ENCODE results near the gene TRAF4. TPM values are rescaled to one million over a fixed set of nuclear protein-coding genes. Genes with fewer than 3 reads are reported as not detected.

The TRAF4 gene
- total and polyA plus RNA-seq, 2 donors, result 21.2 to 29.3 TPM

- no peak for DNase-seq (ENCODE audit: low read depth in 6 of 9, low spot score in 9 of 9)
- whole genome bisulfite sequencing, result 97% methylated on average over 16 of the region's 16 CpGs
- Histone ChIP-seq H3K9me3 (ENCODE audit: control insufficient read depth in 2 of 2, insufficient read depth in 1 of 2, low read length in 1 of 2) (no peaks in the 10 kb centered on the region), H3K27me3 (ENCODE audit: control insufficient read depth in 2 of 2, insufficient read depth in 1 of 2, low read length in 1 of 2) (no peaks in the 10 kb centered on the region), H3K36me3 (ENCODE audit: control insufficient read depth in 2 of 2, insufficient read depth in 2 of 2, low read length in 1 of 2) (peaks cover 57 to 69% of the 10 kb centered on the region in 2 donors), H3K4me1 (ENCODE audit: control insufficient read depth in 2 of 2, insufficient read depth in 2 of 2, low read length in 2 of 2) (no peaks in the 10 kb centered on the region), H3K27ac (ENCODE audit: low read depth in 1 of 2, low read length in 1 of 2) (no peak overlapping the region), H3K4me3 (ENCODE audit: low read length in 2 of 2) (no peak overlapping the region)
Measured at GRCh38 chr17:28703552-28704218, 40.1 kb upstream of the TRAF4 start.

GRCh38 chr17:28704219-28704858, 39.5 kb upstream of the TRAF4 start:
- no peaks in the 10 kb centered on the region for H3K9me3 ChIP-seq (ENCODE audit: control insufficient read depth in 2 of 2, insufficient read depth in 1 of 2, low read length in 1 of 2)
- DNase-seq (ENCODE audit: low read depth in 6 of 9, low spot score in 9 of 9), result no peak
- no peaks in the 10 kb centered on the region for H3K27me3 ChIP-seq (ENCODE audit: control insufficient read depth in 2 of 2, insufficient read depth in 1 of 2, low read length in 1 of 2)
- no peak overlapping the region for H3K27ac ChIP-seq (ENCODE audit: low read depth in 1 of 2, low read length in 1 of 2)
- no peak overlapping the region for H3K4me3 ChIP-seq (ENCODE audit: low read length in 2 of 2)
- no peaks in the 10 kb centered on the region for H3K4me1 ChIP-seq (ENCODE audit: control insufficient read depth in 2 of 2, insufficient read depth in 2 of 2, low read length in 2 of 2)
- WGBS, result 98% methylated on average over 14 of the region's 14 CpGs
- peaks cover 51 to 63% of the 10 kb centered on the region in 2 donors for H3K36me3 ChIP-seq (ENCODE audit: control insufficient read depth in 2 of 2, insufficient read depth in 2 of 2, low read length in 1 of 2)

- no peak overlapping the region for H3K27ac ChIP-seq (ENCODE audit: low read depth in 1 of 2, low read length in 1 of 2)
- H3K27me3 ChIP-seq (ENCODE audit: control insufficient read depth in 2 of 2, insufficient read depth in 1 of 2, low read length in 1 of 2), result no peaks in the 10 kb centered on the region
- peaks cover 42 to 54% of the 10 kb centered on the region in 2 donors for H3K36me3 ChIP-seq (ENCODE audit: control insufficient read depth in 2 of 2, insufficient read depth in 2 of 2, low read length in 1 of 2)
- peaks cover 0 to 3% of the 10 kb centered on the region in 2 donors for H3K4me1 ChIP-seq (ENCODE audit: control insufficient read depth in 2 of 2, insufficient read depth in 2 of 2, low read length in 2 of 2)
- no peaks in the 10 kb centered on the region for H3K9me3 ChIP-seq (ENCODE audit: control insufficient read depth in 2 of 2, insufficient read depth in 1 of 2, low read length in 1 of 2)
- WGBS, result 96% methylated on average over 5 of the region's 5 CpGs
- no peak for DNase-seq (ENCODE audit: low read depth in 6 of 9, low spot score in 9 of 9)
- no peak overlapping the region for H3K4me3 ChIP-seq (ENCODE audit: low read length in 2 of 2)
Measured at GRCh38 chr17:28705074-28705659, 38.6 kb upstream of the TRAF4 start.

GRCh38 chr17:28705728-28706334, 38.0 kb upstream of the TRAF4 start:
- no peak overlapping the region for H3K4me3 ChIP-seq (ENCODE audit: low read length in 2 of 2)
- DNase-seq (ENCODE audit: low read depth in 6 of 9, low spot score in 9 of 9), result no peak
- peaks cover 4 to 10% of the 10 kb centered on the region in 2 donors for H3K4me1 ChIP-seq (ENCODE audit: control insufficient read depth in 2 of 2, insufficient read depth in 2 of 2, low read length in 2 of 2)
- no peaks in the 10 kb centered on the region for H3K9me3 ChIP-seq (ENCODE audit: control insufficient read depth in 2 of 2, insufficient read depth in 1 of 2, low read length in 1 of 2)
- WGBS, result 95% methylated on average over 10 of the region's 10 CpGs
- no peaks in the 10 kb centered on the region for H3K27me3 ChIP-seq (ENCODE audit: control insufficient read depth in 2 of 2, insufficient read depth in 1 of 2, low read length in 1 of 2)
- H3K36me3 ChIP-seq (ENCODE audit: control insufficient read depth in 2 of 2, insufficient read depth in 2 of 2, low read length in 1 of 2), result peaks cover 36 to 48% of the 10 kb centered on the region in 2 donors
- no peak overlapping the region for H3K27ac ChIP-seq (ENCODE audit: low read depth in 1 of 2, low read length in 1 of 2)

GRCh38 chr17:28706471-28707338, 37.1 kb upstream of the TRAF4 start:
- 92% methylated on average over 7 of the region's 7 CpGs for WGBS
- DNase-seq (ENCODE audit: low read depth in 6 of 9, low spot score in 9 of 9), result no peak
- Histone ChIP-seq H3K4me3 (ENCODE audit: low read length in 2 of 2) (no peak overlapping the region), H3K36me3 (ENCODE audit: control insufficient read depth in 2 of 2, insufficient read depth in 2 of 2, low read length in 1 of 2) (peaks cover 27 to 39% of the 10 kb centered on the region in 2 donors), H3K9me3 (ENCODE audit: control insufficient read depth in 2 of 2, insufficient read depth in 1 of 2, low read length in 1 of 2) (no peaks in the 10 kb centered on the region), H3K27me3 (ENCODE audit: control insufficient read depth in 2 of 2, insufficient read depth in 1 of 2, low read length in 1 of 2) (no peaks in the 10 kb centered on the region), H3K27ac (ENCODE audit: low read depth in 1 of 2, low read length in 1 of 2) (no peak overlapping the region), H3K4me1 (ENCODE audit: control insufficient read depth in 2 of 2, insufficient read depth in 2 of 2, low read length in 2 of 2) (peaks cover 4 to 15% of the 10 kb centered on the region in 2 donors)

DNA sequence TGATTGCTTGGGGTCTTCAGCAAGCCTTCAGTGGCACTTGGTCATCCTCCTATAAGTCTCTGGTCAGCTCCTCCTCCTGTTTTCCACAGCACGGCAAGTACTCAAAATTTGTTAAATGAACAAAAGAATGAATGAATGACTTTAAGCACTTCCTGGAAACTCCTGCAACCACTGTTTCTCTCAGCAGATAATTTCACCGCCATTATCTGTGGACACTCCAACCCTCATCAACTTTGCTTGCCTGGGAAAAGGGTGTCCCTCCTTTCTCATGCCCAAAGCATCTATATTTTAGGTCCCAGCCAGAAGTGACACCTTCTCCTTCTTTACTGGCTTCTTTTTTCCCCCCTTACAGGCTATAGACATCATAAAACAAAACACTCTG, 36.5 kb upstream of the TRAF4 start:
- 97% methylated on average over 2 of the region's 2 CpGs for WGBS
- Histone ChIP-seq H3K27me3 (ENCODE audit: control insufficient read depth in 2 of 2, insufficient read depth in 1 of 2, low read length in 1 of 2) (peaks cover 0 to 3% of the 10 kb centered on the region in 2 donors), H3K36me3 (ENCODE audit: control insufficient read depth in 2 of 2, insufficient read depth in 2 of 2, low read length in 1 of 2) (peaks cover 21 to 33% of the 10 kb centered on the region in 2 donors), H3K4me3 (ENCODE audit: low read length in 2 of 2) (no peak overlapping the region), H3K4me1 (ENCODE audit: control insufficient read depth in 2 of 2, insufficient read depth in 2 of 2, low read length in 2 of 2) (peaks cover 6 to 21% of the 10 kb centered on the region in 2 donors), H3K9me3 (ENCODE audit: control insufficient read depth in 2 of 2, insufficient read depth in 1 of 2, low read length in 1 of 2) (no peaks in the 10 kb centered on the region), H3K27ac (ENCODE audit: low read depth in 1 of 2, low read length in 1 of 2) (no peak overlapping the region)
- no peak for DNase-seq (ENCODE audit: low read depth in 6 of 9, low spot score in 9 of 9)

- H3K4me1 ChIP-seq (ENCODE audit: control insufficient read depth in 2 of 2, insufficient read depth in 2 of 2, low read length in 2 of 2), result peaks cover 6 to 28% of the 10 kb centered on the region in 2 donors
- peaks cover 6 to 29% of the 10 kb centered on the region in 2 donors for H3K27me3 ChIP-seq (ENCODE audit: control insufficient read depth in 2 of 2, insufficient read depth in 1 of 2, low read length in 1 of 2)
- H3K36me3 ChIP-seq (ENCODE audit: control insufficient read depth in 2 of 2, insufficient read depth in 2 of 2, low read length in 1 of 2), result peaks cover 0 to 1% of the 10 kb centered on the region in 2 donors
- peak in 7 of 9 donors; percentile 54 to 90 (median 84) for DNase-seq (ENCODE audit: low read depth in 6 of 9, low spot score in 9 of 9)
- no peaks in the 10 kb centered on the region for H3K9me3 ChIP-seq (ENCODE audit: control insufficient read depth in 2 of 2, insufficient read depth in 1 of 2, low read length in 1 of 2)
- H3K27ac ChIP-seq (ENCODE audit: low read depth in 1 of 2, low read length in 1 of 2), result peak overlapping the region; percentile 53 to 88
- under 1% methylated on average over 74 of the region's 74 CpGs for WGBS
- H3K4me3 ChIP-seq (ENCODE audit: low read length in 2 of 2), result peak overlapping the region; percentile 53 to 68
Measured at GRCh38 chr17:28710861-28711722, 32.7 kb upstream of the TRAF4 start.

GRCh38 chr17:28711723-28712031, 32.1 kb upstream of the TRAF4 start, which contains the start of gene PROCA1:
TSS of gene PROCA1 (minus strand) at chr17:28711888. CDS start at chr17:28711660, 228 bp downstream.
- DNase-seq (ENCODE audit: low read depth in 6 of 9, low spot score in 9 of 9), result peak in 3 of 9 donors; percentile 45 to 77 (median 61)
- peaks cover 11 to 35% of the 10 kb centered on the region in 2 donors for H3K27me3 ChIP-seq (ENCODE audit: control insufficient read depth in 2 of 2, insufficient read depth in 1 of 2, low read length in 1 of 2)
- no peaks in the 10 kb centered on the region for H3K9me3 ChIP-seq (ENCODE audit: control insufficient read depth in 2 of 2, insufficient read depth in 1 of 2, low read length in 1 of 2)
- H3K27ac ChIP-seq (ENCODE audit: low read depth in 1 of 2, low read length in 1 of 2), result peak within 1 kb of the TSS; percentile 53 to 88
- H3K4me3 ChIP-seq (ENCODE audit: low read length in 2 of 2), result peak within 1 kb of the TSS; percentile 53 to 68
- no peaks in the 10 kb centered on the region for H3K36me3 ChIP-seq (ENCODE audit: control insufficient read depth in 2 of 2, insufficient read depth in 2 of 2, low read length in 1 of 2)
- 1% methylated on average over 20 of the region's 20 CpGs for WGBS
- peaks cover 6 to 28% of the 10 kb centered on the region in 2 donors for H3K4me1 ChIP-seq (ENCODE audit: control insufficient read depth in 2 of 2, insufficient read depth in 2 of 2, low read length in 2 of 2)

Data from thymus (tissue), 11 donors.